NOMO-1 treated with DMSO at 0.1 percent for 48 hours (cell line): ENCODE results near the gene TMA7B.
A peak's percentile ranks its signal among the peaks of the same experiment; 100 is the strongest.

ENCODE experiments used
- DNase-seq: peaks from one replicate; lab custom pipeline; 2025; ENCODE audit not compliant: unreplicated experiment; lab: John Stamatoyannopoulos, UW

The TMA7B gene

GRCh38 chr22:39999144-39999757 lies 39.1 kb downstream of the TMA7B start:
- peak; percentile 73 for DNase-seq

DNA sequence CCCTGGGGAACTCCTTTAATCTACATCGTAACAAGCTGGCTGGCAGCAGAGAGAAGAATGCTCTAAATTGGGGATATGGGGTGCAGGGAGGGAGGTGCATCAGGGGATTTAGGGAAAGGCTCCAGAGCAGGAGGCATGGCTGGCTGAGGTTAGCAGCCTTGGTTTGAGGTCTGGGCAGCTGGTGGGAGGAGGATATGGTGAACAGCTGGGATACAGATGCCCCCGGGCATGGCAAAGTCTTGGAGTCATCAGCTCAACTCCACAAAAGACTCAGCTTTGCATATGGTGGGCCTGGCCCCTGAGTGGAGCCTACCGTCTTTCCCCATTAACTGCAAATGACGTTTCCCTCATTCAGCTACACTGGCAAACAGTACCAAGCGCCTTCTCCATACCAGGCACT lies 40.0 kb downstream of the TMA7B start:
- DNase-seq = no peak

DNA sequence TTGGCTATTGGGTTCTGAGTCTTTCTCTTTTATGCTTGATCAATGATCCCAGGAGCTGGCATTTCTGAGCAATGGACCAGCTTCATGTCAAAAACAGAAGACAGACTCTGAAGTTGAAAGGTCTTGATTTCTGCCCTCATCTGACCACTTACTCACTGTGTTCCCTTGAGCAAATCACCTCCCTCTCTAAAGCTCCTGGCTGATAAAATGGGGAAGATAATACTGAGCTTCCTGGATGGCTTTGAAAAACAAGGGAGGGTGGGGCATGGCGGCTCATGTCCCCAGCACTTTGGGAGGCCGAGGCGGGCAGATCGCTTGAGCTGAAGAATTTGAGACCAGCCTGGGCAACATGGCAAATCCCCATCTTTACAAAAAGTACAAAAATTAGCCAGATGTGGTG lies 40.9 kb downstream of the TMA7B start:
- no peak for DNase-seq

GRCh38 chr22:40001800-40002577 lies 41.8 kb downstream of the TMA7B start:
- DNase-seq = no peak

DNA sequence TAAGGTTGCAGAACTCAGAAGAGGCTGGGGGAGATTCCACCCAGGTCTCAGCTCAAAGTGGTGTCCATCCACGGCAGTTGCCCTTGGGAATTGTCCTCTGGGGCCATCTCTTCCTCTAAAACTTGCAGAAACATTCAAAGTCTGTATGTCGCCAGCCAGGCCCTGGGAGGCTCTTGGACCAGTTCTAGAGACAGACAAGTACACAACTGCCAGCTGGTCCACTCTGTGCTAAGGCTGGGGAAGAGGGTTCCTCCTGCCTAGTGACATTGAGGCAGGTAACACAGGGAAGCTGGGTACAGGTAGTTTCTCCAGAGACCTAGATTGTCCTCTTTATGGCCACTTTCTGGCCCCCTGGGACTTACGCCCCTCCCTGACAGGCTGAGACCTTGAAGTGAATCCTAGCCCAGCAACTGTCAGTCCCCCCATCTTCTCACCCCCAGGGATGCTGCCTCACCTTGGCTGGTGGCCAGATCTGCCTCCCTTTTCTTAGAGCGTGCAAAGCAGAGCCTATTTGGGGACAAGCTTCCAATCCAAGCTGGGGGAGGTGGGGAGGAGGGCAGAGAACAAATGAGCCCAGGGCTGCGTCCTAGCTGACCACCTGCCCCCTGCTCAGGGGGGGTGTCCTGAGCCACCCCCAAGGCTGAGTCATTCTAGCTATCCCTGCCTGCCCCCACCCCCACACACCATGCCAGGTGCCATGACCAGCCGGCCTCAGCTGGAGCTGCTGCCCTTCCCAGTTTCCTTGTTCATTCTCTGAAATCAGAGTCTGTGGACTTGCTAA lies 42.9 kb downstream of the TMA7B start:
- DNase-seq = no peak

GRCh38 chr22:40004836-40005235 lies 44.6 kb downstream of the TMA7B start:
- DNase-seq = no peak

GRCh38 chr22:40006641-40007040 lies 46.4 kb downstream of the TMA7B start:
- DNase-seq = no peak

- peak; percentile 89 for DNase-seq
Measured at GRCh38 chr22:40007853-40008710, 47.9 kb downstream of the TMA7B start.

GRCh38 chr22:40008726-40009291 lies 48.6 kb downstream of the TMA7B start:
- no peak for DNase-seq

GRCh38 chr22:40009292-40009774 lies 49.1 kb downstream of the TMA7B start:
- DNase-seq = no peak

DNA sequence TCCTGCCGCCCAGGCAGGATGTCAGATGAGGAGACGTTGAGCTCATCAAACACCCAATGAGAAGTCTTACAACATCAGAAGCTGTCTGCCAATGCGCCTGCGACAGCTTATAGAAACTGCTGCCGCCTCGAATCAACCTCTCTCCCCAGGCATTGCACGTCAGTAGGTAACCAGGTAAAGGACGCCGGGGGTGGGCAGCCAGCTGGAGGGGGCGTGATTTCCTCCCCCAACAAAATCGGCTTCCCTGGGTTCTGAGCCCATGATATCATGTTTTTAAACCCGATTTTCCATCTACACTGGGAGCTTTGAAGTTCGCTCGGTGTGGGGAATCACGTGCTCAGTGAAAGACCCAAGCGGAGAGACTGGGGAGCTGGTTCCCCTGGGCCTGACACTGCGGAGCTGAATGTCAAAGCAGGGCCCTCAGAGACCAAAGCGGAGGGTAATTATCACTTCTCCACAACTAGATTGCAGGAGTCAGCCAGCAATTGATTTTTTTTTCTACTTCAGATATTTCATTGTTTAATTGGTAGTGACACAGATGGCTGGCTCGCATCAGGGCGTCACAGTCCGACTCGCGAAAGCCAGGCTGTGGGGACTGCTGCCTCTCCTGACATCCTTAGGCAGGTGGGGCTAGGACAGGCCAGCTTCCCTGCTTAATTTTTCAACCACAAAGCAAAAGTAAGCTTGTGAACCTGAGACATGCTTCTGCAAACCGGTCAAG lies 49.9 kb downstream of the TMA7B start:
- DNase-seq = no peak

GRCh38 chr22:40010746-40011145 lies 50.5 kb downstream of the TMA7B start:
- DNase-seq = no peak
